ENCODE results near the gene NAT8L.

Gene NAT8L

GRCh38 chr4:2066011-2066551, 7.0 kb downstream of the NAT8L start:
- no peaks in the 10 kb centered on the region for H3K4me1 Mint-ChIP-seq (ENCODE audit: low read depth)
- H3K4me3 Mint-ChIP-seq: no peak overlapping the region
- H3K27ac Mint-ChIP-seq: no peak overlapping the region
- no peaks in the 10 kb centered on the region for H3K36me3 Mint-ChIP-seq (ENCODE audit: low read depth)
- DNase-seq: no peak
- no peaks in the 10 kb centered on the region for H3K9me3 Mint-ChIP-seq
- H3K27me3 Mint-ChIP-seq: peaks cover 12% of the 10 kb centered on the region

DNA sequence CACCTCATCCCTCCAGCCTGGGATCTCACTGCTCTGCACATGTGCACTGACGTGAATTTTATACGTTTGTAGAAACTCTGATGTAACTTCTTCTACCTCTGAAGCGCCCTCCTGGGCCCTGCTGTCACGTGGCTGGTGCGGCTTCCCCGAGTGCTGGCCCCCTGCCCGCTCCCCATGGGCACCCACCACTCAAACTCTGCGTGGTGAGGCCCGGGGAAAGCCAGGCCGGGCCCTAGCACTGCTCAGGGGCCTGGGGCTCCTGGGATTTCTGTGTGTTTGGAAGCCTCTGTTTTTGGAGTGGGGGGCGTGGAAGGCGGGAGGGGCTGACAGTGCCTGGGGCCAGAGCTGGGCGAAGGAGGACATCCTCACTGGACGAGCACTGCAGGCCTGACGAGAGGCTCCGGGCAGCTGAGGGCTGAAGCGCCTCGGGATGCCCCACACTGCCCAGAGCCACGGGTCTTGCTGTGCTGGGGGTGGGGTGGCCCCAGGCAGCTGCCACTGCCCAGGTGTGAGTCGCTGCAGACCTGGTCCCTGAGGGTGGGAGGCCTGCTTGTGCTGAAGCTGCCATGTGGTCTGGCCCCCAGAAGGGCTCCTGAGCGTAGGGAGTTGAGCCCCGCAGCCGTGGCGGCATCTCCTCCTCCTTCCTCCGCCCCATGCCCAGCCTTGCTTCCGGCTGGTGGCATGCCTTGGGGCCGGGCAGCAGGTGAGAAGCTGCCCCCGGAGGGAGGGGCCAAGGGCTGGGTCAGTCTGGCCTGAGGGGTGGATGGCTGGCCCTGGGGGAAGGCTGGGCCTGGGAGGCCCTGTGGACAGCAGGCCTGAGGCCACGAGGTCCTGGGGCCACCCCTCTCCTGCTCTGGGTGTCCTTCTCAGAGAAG, 7.7 kb downstream of the NAT8L start:
- no peak for DNase-seq
- Mint-ChIP-seq H3K4me3 (no peak overlapping the region), H3K36me3 (ENCODE audit: low read depth) (no peaks in the 10 kb centered on the region), H3K9me3 (no peaks in the 10 kb centered on the region), H3K27ac (no peak overlapping the region), H3K4me1 (ENCODE audit: low read depth) (no peaks in the 10 kb centered on the region), H3K27me3 (peaks cover 5% of the 10 kb centered on the region)

GRCh38 chr4:2067446-2068197, 8.5 kb downstream of the NAT8L start:
- Mint-ChIP-seq H3K4me3 (no peak overlapping the region), H3K27ac (no peak overlapping the region), H3K36me3 (ENCODE audit: low read depth) (no peaks in the 10 kb centered on the region), H3K27me3 (no peaks in the 10 kb centered on the region), H3K4me1 (ENCODE audit: low read depth) (no peaks in the 10 kb centered on the region), H3K9me3 (no peaks in the 10 kb centered on the region)
- DNase-seq: no peak

DNA sequence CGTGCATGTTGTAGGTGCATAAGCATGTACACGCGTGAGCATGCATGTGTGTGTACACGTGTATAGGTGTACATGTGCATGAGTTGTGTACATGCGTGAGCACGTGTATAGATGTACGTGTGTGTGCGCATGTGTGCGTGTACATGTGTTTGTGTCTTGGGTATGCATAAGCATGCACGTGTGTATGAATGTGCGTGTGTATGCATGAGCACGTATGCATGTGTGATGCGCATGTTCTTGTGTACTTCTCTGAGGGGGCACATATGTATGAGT, 9.0 kb downstream of the NAT8L start:
- no peaks in the 10 kb centered on the region for H3K36me3 Mint-ChIP-seq (ENCODE audit: low read depth)
- H3K4me1 Mint-ChIP-seq (ENCODE audit: low read depth): no peaks in the 10 kb centered on the region
- H3K27me3 Mint-ChIP-seq: no peaks in the 10 kb centered on the region
- H3K9me3 Mint-ChIP-seq: no peaks in the 10 kb centered on the region
- H3K4me3 Mint-ChIP-seq: no peak overlapping the region
- DNase-seq: no peak
- no peak overlapping the region for H3K27ac Mint-ChIP-seq

- Mint-ChIP-seq H3K36me3 (ENCODE audit: low read depth) (no peaks in the 10 kb centered on the region), H3K4me3 (no peak overlapping the region), H3K27ac (no peak overlapping the region), H3K4me1 (ENCODE audit: low read depth) (no peaks in the 10 kb centered on the region), H3K9me3 (no peaks in the 10 kb centered on the region), H3K27me3 (no peaks in the 10 kb centered on the region)
- no peak for DNase-seq
Measured at GRCh38 chr4:2068566-2068965, 9.4 kb downstream of the NAT8L start.

DNA sequence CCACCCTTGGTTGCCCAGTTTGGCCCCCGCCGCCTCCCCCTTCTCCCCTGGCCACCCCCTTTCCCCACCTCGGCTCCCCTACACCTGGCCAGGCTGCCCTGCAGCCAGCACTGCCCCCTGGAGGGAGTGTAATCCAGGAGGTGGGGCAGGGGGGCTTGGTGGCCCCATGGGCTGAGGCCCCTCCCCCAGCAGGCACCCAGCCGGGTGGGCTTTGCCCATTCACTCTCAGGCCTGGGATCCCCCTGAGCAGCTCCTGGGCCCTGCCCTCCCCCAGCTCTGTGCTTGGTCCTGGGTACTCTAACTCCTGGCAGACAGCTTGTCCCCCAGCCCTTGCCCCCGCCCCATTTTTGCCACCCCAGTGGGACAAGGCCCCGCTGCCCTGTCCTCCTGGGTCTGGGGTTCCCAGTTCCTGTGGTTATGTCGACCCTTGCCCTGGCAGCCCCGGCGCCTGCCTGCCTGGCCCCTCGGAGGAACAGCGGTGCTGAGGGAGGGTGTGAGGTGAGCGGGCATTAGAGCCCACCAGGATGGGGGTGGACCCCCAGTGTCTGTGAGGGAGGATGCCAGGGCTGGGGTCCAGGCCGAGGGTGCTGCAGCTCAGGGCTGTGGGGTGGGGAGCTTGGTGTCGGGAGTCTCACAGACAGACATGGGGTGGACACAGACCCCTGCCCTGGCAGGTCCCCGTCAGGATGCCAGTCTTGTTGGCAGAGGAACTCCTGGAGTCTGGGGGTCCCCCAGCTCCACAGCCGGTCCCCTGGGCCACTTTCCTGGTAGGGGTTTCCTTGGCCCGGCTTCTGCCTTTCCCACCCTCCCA, 10.2 kb downstream of the NAT8L start:
- H3K9me3 Mint-ChIP-seq: no peaks in the 10 kb centered on the region
- H3K4me3 Mint-ChIP-seq: no peak overlapping the region
- H3K27me3 Mint-ChIP-seq: no peaks in the 10 kb centered on the region
- H3K36me3 Mint-ChIP-seq (ENCODE audit: low read depth): no peaks in the 10 kb centered on the region
- no peaks in the 10 kb centered on the region for H3K4me1 Mint-ChIP-seq (ENCODE audit: low read depth)
- DNase-seq: no peak
- H3K27ac Mint-ChIP-seq: no peak overlapping the region

- no peak overlapping the region for H3K27ac Mint-ChIP-seq
- H3K36me3 Mint-ChIP-seq (ENCODE audit: low read depth): no peaks in the 10 kb centered on the region
- no peak overlapping the region for H3K4me3 Mint-ChIP-seq
- no peaks in the 10 kb centered on the region for H3K9me3 Mint-ChIP-seq
- H3K27me3 Mint-ChIP-seq: no peaks in the 10 kb centered on the region
- no peaks in the 10 kb centered on the region for H3K4me1 Mint-ChIP-seq (ENCODE audit: low read depth)
- no peak for DNase-seq
Measured at GRCh38 chr4:2069986-2070385, 10.9 kb downstream of the NAT8L start.

DNA sequence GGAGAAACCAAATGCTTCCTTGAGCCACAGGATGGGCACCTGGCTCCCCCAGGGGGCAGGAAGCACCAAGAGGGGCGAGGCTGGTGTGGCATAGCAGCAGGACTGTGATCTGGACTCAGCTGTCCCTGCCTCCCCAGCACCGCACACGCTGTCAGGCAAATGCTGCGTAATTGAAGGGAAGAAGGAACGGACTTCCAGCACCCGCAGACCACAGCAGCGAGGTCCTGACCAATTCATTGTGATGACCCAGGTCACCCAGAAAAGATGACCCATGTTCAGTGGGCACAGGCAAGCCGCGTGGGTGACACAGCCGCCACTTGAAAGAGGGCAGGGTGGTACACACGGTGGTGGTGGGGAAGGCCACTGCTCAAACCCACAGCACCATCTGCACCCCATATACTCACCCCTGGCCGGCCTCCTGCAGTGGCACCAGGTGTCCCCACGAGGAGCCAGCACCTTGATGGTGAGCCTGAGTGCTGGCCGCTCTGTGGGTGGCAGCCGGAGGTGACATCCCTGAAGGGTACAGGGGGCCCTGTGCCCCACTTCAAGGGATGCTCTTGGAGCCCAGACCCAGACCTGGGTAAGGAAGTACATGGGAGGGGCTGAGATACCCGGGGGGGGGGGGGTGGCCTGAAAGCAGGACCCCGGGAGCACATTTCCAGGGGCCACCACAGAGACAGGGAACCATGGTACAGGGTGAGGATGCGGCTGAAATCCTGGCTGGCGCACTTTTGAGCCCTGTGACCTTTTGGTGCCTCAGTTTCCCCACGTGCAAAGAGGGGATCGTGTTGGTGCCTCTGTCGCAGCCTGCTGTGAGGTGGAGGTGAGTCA, 11.5 kb downstream of the NAT8L start:
- Mint-ChIP-seq H3K36me3 (ENCODE audit: low read depth) (no peaks in the 10 kb centered on the region), H3K27ac (no peak overlapping the region), H3K4me3 (no peak overlapping the region), H3K4me1 (ENCODE audit: low read depth) (no peaks in the 10 kb centered on the region), H3K9me3 (no peaks in the 10 kb centered on the region), H3K27me3 (no peaks in the 10 kb centered on the region)
- DNase-seq: no peak

DNA sequence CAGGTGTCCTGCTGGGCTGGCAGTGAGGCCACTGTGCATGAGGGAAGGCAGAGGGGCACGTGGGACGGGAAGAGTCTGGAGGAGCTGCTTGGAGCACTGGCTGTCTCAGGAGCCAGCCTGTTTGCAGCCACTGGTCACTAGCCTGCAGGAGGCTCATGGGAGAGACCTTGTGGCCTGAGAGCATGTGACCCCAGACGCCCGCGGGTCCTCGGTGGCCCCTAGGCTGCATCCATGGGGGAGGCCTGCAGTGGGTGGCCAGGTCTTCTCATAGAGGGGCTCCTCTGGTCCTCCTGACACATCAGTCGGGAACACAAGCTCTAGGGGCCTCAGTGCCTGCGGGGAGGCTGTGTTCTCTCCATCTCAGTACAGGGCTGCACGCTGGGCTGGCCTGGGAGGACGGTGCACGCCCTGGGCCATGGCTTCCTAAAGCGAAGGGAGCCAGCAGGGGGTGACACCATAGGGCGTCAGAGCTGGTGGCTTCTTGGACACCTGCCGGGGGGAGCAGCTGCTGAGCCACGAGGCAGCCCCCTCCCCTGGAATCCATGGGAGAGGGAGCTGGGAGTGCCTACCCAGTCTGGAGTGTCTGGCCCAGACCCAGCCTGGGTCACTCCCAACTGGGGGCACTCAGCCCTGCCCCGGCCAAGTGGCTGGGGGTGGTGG, 12.3 kb downstream of the NAT8L start:
- Mint-ChIP-seq H3K9me3 (no peaks in the 10 kb centered on the region), H3K36me3 (ENCODE audit: low read depth) (no peaks in the 10 kb centered on the region), H3K4me1 (ENCODE audit: low read depth) (no peaks in the 10 kb centered on the region), H3K27ac (no peak overlapping the region), H3K27me3 (no peaks in the 10 kb centered on the region), H3K4me3 (no peak overlapping the region)
- DNase-seq: no peak

DNA sequence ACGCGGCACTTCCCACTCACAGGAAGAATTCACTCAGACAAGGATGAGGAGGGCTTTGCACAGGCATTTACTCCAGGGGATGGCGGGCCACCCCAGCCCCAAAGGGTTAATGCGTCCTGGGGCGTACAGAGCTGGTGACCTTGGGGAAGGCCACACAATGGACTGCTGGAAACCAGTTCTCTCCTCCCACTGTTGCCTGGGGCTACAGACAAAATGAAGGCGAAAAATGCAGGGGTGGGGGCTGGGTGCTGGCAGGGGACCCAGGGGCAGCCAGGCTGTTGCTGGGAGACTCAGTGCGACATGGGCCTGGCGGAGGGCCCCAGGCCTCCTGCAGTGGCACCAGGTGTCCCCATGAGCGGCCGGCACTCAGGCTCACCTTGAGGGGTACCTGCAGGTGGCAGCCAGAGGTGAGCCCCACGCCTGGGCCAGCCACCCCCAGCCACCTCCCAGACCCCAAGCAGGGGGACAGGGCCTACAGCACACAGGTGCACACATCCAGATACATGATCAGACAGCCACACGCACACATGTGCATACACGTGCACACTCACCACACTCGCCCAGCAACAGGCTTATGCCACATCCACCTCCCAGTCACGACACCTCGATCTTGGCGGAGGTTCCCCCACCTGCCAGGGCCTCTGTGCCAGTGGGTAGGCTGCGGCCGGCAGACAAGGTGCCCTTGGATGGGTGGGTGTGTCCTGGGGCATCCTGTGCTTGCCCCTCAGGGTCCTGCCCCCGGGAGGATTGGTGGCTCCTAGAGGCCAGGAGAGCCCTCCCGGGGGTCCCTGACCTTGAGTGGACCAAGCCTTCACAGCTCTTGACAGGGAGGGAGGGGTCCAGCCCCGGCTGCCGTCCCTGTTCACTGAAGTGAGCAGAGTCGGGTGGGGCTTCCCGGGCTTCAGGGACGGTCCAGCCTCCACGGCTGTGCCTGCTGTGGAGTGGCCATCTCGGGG, 13.1 kb downstream of the NAT8L start:
- H3K27me3 Mint-ChIP-seq: no peaks in the 10 kb centered on the region
- no peaks in the 10 kb centered on the region for H3K36me3 Mint-ChIP-seq (ENCODE audit: low read depth)
- no peak for DNase-seq
- H3K9me3 Mint-ChIP-seq: no peaks in the 10 kb centered on the region
- H3K27ac Mint-ChIP-seq: no peak overlapping the region
- no peak overlapping the region for H3K4me3 Mint-ChIP-seq
- H3K4me1 Mint-ChIP-seq (ENCODE audit: low read depth): no peaks in the 10 kb centered on the region

DNA sequence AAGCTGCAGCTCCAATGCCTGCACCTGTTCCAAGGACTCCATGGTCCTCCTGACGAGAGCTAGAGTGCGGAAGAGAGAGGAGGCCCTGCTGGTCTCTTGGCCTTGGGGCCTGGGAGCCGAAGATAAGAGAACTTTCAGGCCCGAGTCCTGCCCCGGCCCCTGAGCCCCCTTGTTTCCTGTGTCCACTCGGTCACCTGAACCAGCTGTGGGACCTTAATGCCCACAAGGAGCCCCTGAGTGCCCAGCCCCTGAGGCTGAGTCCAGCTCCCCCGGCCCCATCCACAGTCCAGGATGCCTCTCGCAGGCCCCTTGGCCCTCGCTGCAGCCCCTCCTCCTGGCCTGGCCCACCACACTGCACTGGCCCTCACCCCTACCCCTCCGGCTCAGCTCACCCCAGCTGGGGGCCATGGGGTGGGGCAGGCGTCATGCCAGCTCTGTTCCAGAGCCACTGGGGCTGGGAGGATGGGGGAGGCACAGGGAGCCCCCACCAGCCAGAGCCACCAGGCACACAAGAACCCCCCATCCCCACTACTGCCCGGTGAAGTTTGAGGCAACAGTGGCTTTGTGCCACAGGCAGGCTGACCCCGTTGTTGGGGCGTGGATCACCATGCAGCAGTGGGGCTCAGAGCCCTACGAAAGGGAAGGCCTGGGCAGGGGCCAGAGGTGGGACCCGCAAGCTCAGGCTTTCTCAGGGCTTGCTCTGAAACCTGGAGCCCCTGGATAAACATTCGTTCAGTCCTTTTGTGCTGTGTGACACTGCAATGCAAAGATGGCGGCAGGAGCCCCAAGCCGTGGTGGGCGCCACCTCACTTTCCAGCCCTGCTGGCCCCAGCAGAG, 14.1 kb downstream of the NAT8L start:
- H3K27me3 Mint-ChIP-seq: no peaks in the 10 kb centered on the region

GRCh38 chr4:2073808-2074481, 14.8 kb downstream of the NAT8L start:
- no peak for DNase-seq
- H3K4me1 Mint-ChIP-seq (ENCODE audit: low read depth): no peaks in the 10 kb centered on the region
- H3K36me3 Mint-ChIP-seq (ENCODE audit: low read depth): no peaks in the 10 kb centered on the region
- no peak overlapping the region for H3K27ac Mint-ChIP-seq
- H3K4me3 Mint-ChIP-seq: no peak overlapping the region
- H3K27me3 Mint-ChIP-seq: no peaks in the 10 kb centered on the region
- H3K9me3 Mint-ChIP-seq: no peaks in the 10 kb centered on the region

More for the DNA sequence above, 14.1 kb downstream of the NAT8L start:
- Mint-ChIP-seq H3K36me3 (ENCODE audit: low read depth) (no peaks in the 10 kb centered on the region), H3K9me3 (no peaks in the 10 kb centered on the region), H3K27ac (no peak overlapping the region), H3K4me1 (ENCODE audit: low read depth) (no peaks in the 10 kb centered on the region), H3K4me3 (no peak overlapping the region)
- no peak for DNase-seq

Data from activated T-cell treated with anti-CD3 and anti-CD28 coated beads, Interleukin-2, amount 50 U/mL, for 24 hours (primary cell).